ENCODE results near the gene TXNDC9.

- TF ChIP-seq CTCF (IDR thresholded peaks at IDR 0.05) (no peak), POLR2A (IDR thresholded peaks at IDR 0.05) (no peak)
Observed at GRCh38 chr2:99278793-99279291, 57.3 kb downstream of the TXNDC9 start.
